ENCODE measurements around the gene MOB3B. TPM values are rescaled to one million over a fixed set of nuclear protein-coding genes. Genes with fewer than 3 reads are reported as not detected.

MOB3B gene
- total RNA-seq, 1 experiment from 2014 or later: 0.03 TPM

GRCh38 chr9:27310582-27310981 is 219.0 kb downstream of the MOB3B start:
- ATAC-seq: no peak
- no peaks in the 10 kb centered on the region for H3K36me3 ChIP-seq (ENCODE audit: control insufficient read depth, insufficient read depth, low read length)
- ChIA-PET CTCF (no interaction called here), POLR2A (no interaction called here)
- DNase-seq (ENCODE audit: low read depth, low spot score): no peak
- intact Hi-C loops (cut with micrococcal nuclease; ENCODE audit: unreplicated experiment) (no loop called here), in situ Hi-C loops (cut with HindIII; ENCODE audit: low pct_unique_long_range_greater_than_20kb, low sequenced_read_pairs) (no loop called here)
- H3K27me3 ChIP-seq (ENCODE audit: control insufficient read depth, insufficient read depth, low read length): no peaks in the 10 kb centered on the region
- H3K4me1 ChIP-seq (ENCODE audit: control insufficient read depth, insufficient read depth, low read length): no peaks in the 10 kb centered on the region
- H3K27ac ChIP-seq (ENCODE audit: low read length): no peak overlapping the region
- TF ChIP-seq POLR2AphosphoS5 (IDR thresholded peaks at IDR 0.05; ENCODE audit: low read depth, low read length) (no peak), TCF7L2 (IDR thresholded peaks at IDR 0.05; ENCODE audit: low read depth, low read length) (no peak), SIN3A (IDR thresholded peaks at IDR 0.05; ENCODE audit: borderline replicate concordance, insufficient read depth, low read depth, low read length) (no peak)
- TF ChIP-seq, protein P1, sequence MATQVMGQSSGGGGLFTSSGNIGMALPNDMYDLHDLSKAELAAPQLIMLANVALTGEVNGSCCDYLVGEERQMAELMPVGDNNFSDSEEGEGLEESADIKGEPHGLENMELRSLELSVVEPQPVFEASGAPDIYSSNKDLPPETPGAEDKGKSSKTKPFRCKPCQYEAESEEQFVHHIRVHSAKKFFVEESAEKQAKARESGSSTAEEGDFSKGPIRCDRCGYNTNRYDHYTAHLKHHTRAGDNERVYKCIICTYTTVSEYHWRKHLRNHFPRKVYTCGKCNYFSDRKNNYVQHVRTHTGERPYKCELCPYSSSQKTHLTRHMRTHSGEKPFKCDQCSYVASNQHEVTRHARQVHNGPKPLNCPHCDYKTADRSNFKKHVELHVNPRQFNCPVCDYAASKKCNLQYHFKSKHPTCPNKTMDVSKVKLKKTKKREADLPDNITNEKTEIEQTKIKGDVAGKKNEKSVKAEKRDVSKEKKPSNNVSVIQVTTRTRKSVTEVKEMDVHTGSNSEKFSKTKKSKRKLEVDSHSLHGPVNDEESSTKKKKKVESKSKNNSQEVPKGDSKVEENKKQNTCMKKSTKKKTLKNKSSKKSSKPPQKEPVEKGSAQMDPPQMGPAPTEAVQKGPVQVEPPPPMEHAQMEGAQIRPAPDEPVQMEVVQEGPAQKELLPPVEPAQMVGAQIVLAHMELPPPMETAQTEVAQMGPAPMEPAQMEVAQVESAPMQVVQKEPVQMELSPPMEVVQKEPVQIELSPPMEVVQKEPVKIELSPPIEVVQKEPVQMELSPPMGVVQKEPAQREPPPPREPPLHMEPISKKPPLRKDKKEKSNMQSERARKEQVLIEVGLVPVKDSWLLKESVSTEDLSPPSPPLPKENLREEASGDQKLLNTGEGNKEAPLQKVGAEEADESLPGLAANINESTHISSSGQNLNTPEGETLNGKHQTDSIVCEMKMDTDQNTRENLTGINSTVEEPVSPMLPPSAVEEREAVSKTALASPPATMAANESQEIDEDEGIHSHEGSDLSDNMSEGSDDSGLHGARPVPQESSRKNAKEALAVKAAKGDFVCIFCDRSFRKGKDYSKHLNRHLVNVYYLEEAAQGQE (IDR thresholded peaks at IDR 0.05; ENCODE audit: insufficient read depth in 1 of 2, low read depth in 2 of 2, low read length in 1 of 2): no peak
- TF ChIP-seq, protein P2, sequence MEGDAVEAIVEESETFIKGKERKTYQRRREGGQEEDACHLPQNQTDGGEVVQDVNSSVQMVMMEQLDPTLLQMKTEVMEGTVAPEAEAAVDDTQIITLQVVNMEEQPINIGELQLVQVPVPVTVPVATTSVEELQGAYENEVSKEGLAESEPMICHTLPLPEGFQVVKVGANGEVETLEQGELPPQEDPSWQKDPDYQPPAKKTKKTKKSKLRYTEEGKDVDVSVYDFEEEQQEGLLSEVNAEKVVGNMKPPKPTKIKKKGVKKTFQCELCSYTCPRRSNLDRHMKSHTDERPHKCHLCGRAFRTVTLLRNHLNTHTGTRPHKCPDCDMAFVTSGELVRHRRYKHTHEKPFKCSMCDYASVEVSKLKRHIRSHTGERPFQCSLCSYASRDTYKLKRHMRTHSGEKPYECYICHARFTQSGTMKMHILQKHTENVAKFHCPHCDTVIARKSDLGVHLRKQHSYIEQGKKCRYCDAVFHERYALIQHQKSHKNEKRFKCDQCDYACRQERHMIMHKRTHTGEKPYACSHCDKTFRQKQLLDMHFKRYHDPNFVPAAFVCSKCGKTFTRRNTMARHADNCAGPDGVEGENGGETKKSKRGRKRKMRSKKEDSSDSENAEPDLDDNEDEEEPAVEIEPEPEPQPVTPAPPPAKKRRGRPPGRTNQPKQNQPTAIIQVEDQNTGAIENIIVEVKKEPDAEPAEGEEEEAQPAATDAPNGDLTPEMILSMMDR (IDR thresholded peaks at IDR 0.05): no peak
- BruUV-seq (replicated peaks): no TSS peak
- no peak overlapping the region for H3K4me3 ChIP-seq (ENCODE audit: low read depth in 2 of 2, low read length in 2 of 2)
- no peaks in the 10 kb centered on the region for H3K9me3 ChIP-seq (ENCODE audit: control insufficient read depth, insufficient read depth, low read depth, low read length)

- H3K27me3 ChIP-seq (ENCODE audit: control insufficient read depth, insufficient read depth, low read length): no peaks in the 10 kb centered on the region
- no peak overlapping the region for H3K4me3 ChIP-seq (ENCODE audit: low read depth in 2 of 2, low read length in 2 of 2)
- H3K9me3 ChIP-seq (ENCODE audit: control insufficient read depth, insufficient read depth, low read depth, low read length): no peaks in the 10 kb centered on the region
- ChIA-PET POLR2A (no interaction called here), CTCF (no interaction called here)
- H3K36me3 ChIP-seq (ENCODE audit: control insufficient read depth, insufficient read depth, low read length): no peaks in the 10 kb centered on the region
- no peak overlapping the region for H3K27ac ChIP-seq (ENCODE audit: low read length)
- no peak for TF ChIP-seq POLR2AphosphoS5 (IDR thresholded peaks at IDR 0.05; ENCODE audit: low read depth, low read length)
- no peak for TF ChIP-seq SIN3A (IDR thresholded peaks at IDR 0.05; ENCODE audit: borderline replicate concordance, insufficient read depth, low read depth, low read length)
- no peak for TF ChIP-seq TCF7L2 (IDR thresholded peaks at IDR 0.05; ENCODE audit: low read depth, low read length)
- TF ChIP-seq, protein P1 (IDR thresholded peaks at IDR 0.05; ENCODE audit: insufficient read depth in 1 of 2, low read depth in 2 of 2, low read length in 1 of 2): no peak
- TF ChIP-seq, protein P2 (IDR thresholded peaks at IDR 0.05): no peak
- intact Hi-C loops (cut with micrococcal nuclease; ENCODE audit: unreplicated experiment): no loop called here
- ATAC-seq (no peak), DNase-seq (ENCODE audit: low read depth, low spot score) (no peak)
- no peaks in the 10 kb centered on the region for H3K4me1 ChIP-seq (ENCODE audit: control insufficient read depth, insufficient read depth, low read length)
- no TSS peak for BruUV-seq (replicated peaks)
- in situ Hi-C loops (cut with HindIII; ENCODE audit: low pct_unique_long_range_greater_than_20kb, low sequenced_read_pairs): no loop called here
Observed at GRCh38 chr9:27308691-27309390, 220.8 kb downstream of the MOB3B start.

Measured in Panc1 (cell line).